Body of pancreas (tissue), 4 donors: ENCODE results near the gene DR1. TPM values are rescaled to one million over a fixed set of nuclear protein-coding genes. Genes with fewer than 3 reads are reported as not detected.

Experiments used
- ATAC-seq: fragments of 150-250 bp; one replicate; pipeline ENCODE4 v1.9.1; 2016
- DNase-seq, 4 donors: peaks; one replicate each; pipeline ENCODE4 v3.0.0-alpha.2; 2019
- H3K27ac ChIP-seq, 4 donors: fragments of 200-600 bp; sonication (generic); 1 replicate in 3 of 4; 2 replicates in 1 of 4; pipeline versions ENCODE4 v1.5.1 to v1.6.1; 2016 to 2019; ENCODE audit warnings: mild to moderate bottlenecking in 1 of 4, mixed read lengths in 1 of 4, moderate library complexity in 1 of 4
- H3K27me3 ChIP-seq, 2 donors: fragments of 200-600 bp; sonication (generic); one replicate each; pipeline ENCODE4 v1.6.0; 2016; ENCODE audit warnings: mild to moderate bottlenecking in 1 of 2
- H3K36me3 ChIP-seq, 2 donors: fragments of 200-600 bp; sonication (generic); replicated peaks in 1 of 2; 2 replicates each; pipeline ENCODE4 v1.5.1; 2016; ENCODE audit warnings: low read depth in 2 of 2; ENCODE audit not compliant: insufficient read depth in 1 of 2
- H3K4me1 ChIP-seq: fragments of 200-600 bp; sonication (generic); one replicate; pipeline ENCODE4 v1.6.0; 2016
- H3K4me3 ChIP-seq, 2 donors: fragments of 200-600 bp; sonication (generic); 1 replicate in 1 of 2; 2 replicates in 1 of 2; pipeline ENCODE4 v1.5.1; 2016 to 2019
- H3K9me3 ChIP-seq, 3 donors: fragments of 200-600 bp; sonication (generic); 1 replicate in 2 of 3; 2 replicates in 1 of 3; pipeline ENCODE4 v1.5.1; 2016
- CTCF ChIP-seq, 7 experiments: fragments of 450-650 bp in 4 of 7; fragments of 200-600 bp in 3 of 7; sonication (generic) in 3 of 7; IDR thresholded peaks; one replicate each; pipeline ENCODE4 v1.5.1; 2016 to 2019; ENCODE audit warnings: antibody characterized with exemption in 7 of 7
- POLR2A ChIP-seq, 3 donors: fragments of 450-650 bp; IDR thresholded peaks; one replicate each; pipeline ENCODE4 v1.6.1; 2016; ENCODE audit warnings: antibody characterized with exemption in 3 of 3, mild to moderate bottlenecking in 2 of 3
- WGBS, 2 donors: methylation state at CpG; one replicate each; pipeline ENCODE4 v1.1.5; 2017; 5-methylcytosine and 5-hydroxymethylcytosine counted together
- intact Hi-C: fragments of 100-400 bp; cut with DNase I; formaldehyde crosslinking; loops from one replicate; pipeline ENCODE4 v1.15.1; 2023
- total RNA-seq, 2 donors: library from RNA; depleted of rRNA; stranded (reverse); fragments of >200 nt; gene quantifications; one replicate each; pipeline ENCODE4 v1.1.0, GENCODE V29; 2016

Gene DR1
- total RNA-seq, 2 donors from 2014 or later, result 9.9 to 23.3 TPM

GRCh38 chr1:93394514-93394913, 48.8 kb downstream of the DR1 start:
- Histone ChIP-seq H3K27me3 (no peaks in the 10 kb centered on the region), H3K9me3 (no peaks in the 10 kb centered on the region), H3K27ac (no peak overlapping the region), H3K36me3 (no peaks in the 10 kb centered on the region), H3K4me1 (no peaks in the 10 kb centered on the region), H3K4me3 (no peak overlapping the region)
- ATAC-seq, result no peak
- TF ChIP-seq POLR2A (IDR thresholded peaks at IDR 0.05) (no peak), CTCF (IDR thresholded peaks at IDR 0.05) (no peak)
- DNase-seq, result no peak
- intact Hi-C loops, result no loop called here
- 93 to 97% methylated on average over 2 of the region's 2 CpGs for WGBS, 2 donors

- ATAC-seq (no peak), DNase-seq (no peak)
- 74 to 100% methylated on average over 1 of the region's 1 CpG for WGBS, 2 donors
- intact Hi-C loops, result no loop called here
- Histone ChIP-seq H3K27me3 (no peaks in the 10 kb centered on the region), H3K4me3 (no peak overlapping the region), H3K4me1 (no peaks in the 10 kb centered on the region), H3K36me3 (no peaks in the 10 kb centered on the region), H3K9me3 (no peaks in the 10 kb centered on the region), H3K27ac (no peak overlapping the region)
- TF ChIP-seq CTCF (IDR thresholded peaks at IDR 0.05) (no peak), POLR2A (IDR thresholded peaks at IDR 0.05) (no peak)
Measured at GRCh38 chr1:93395195-93395594, 49.5 kb downstream of the DR1 start.

GRCh38 chr1:93399781-93400180, 54.1 kb downstream of the DR1 start:
- intact Hi-C loops, result no loop called here
- no peak overlapping the region for H3K4me3 ChIP-seq
- ATAC-seq (no peak), DNase-seq (no peak)
- H3K4me1 ChIP-seq, result no peaks in the 10 kb centered on the region
- H3K27ac ChIP-seq, result no peak overlapping the region
- no peaks in the 10 kb centered on the region for H3K36me3 ChIP-seq
- TF ChIP-seq POLR2A (IDR thresholded peaks at IDR 0.05), result no peak
- TF ChIP-seq CTCF (IDR thresholded peaks at IDR 0.05), result no peak
- H3K9me3 ChIP-seq, result no peaks in the 10 kb centered on the region
- no peaks in the 10 kb centered on the region for H3K27me3 ChIP-seq

GRCh38 chr1:93408203-93408602, 62.5 kb downstream of the DR1 start:
- H3K27ac ChIP-seq, result no peak overlapping the region
- TF ChIP-seq CTCF (IDR thresholded peaks at IDR 0.05), result no peak
- TF ChIP-seq POLR2A (IDR thresholded peaks at IDR 0.05), result no peak
- H3K36me3 ChIP-seq, result no peaks in the 10 kb centered on the region
- no peaks in the 10 kb centered on the region for H3K4me1 ChIP-seq
- intact Hi-C loops, result no loop called here
- whole genome bisulfite sequencing, 2 donors, result 92 to 98% methylated on average over 4 of the region's 4 CpGs
- DNase-seq (no peak), ATAC-seq (no peak)
- no peak overlapping the region for H3K4me3 ChIP-seq
- H3K27me3 ChIP-seq, result no peaks in the 10 kb centered on the region
- H3K9me3 ChIP-seq, result no peaks in the 10 kb centered on the region

GRCh38 chr1:93411000-93411399, 65.3 kb downstream of the DR1 start:
- Histone ChIP-seq H3K4me1 (no peaks in the 10 kb centered on the region), H3K4me3 (no peak overlapping the region), H3K36me3 (no peaks in the 10 kb centered on the region), H3K27ac (no peak overlapping the region), H3K9me3 (no peaks in the 10 kb centered on the region), H3K27me3 (no peaks in the 10 kb centered on the region)
- ATAC-seq, result no peak
- intact Hi-C loops, result no loop called here
- no peak for DNase-seq
- WGBS, 2 donors, result 80% methylated on average over 2 of the region's 2 CpGs
- no peak for TF ChIP-seq CTCF (IDR thresholded peaks at IDR 0.05)
- TF ChIP-seq POLR2A (IDR thresholded peaks at IDR 0.05), result no peak
